SK-N-MC (cell line): ENCODE data around the gene GPR39.

Source experiments
- DNase-seq: peaks from one replicate; pipeline ENCODE4 v3.0.0-alpha.2; 2011; ENCODE audit warnings: low read depth, low spot score
- H3K27ac ChIP-seq: fragments of 200-600 bp; sonication (generic); 2 replicates; pipeline ENCODE4 v1.5.1; 2016; ENCODE audit warnings: mixed run types
- H3K36me3 ChIP-seq: fragments of 200-600 bp; sonication (generic); 2 replicates; pipeline ENCODE4 v1.6.1; 2017; ENCODE audit warnings: antibody characterized with exemption, low read length, mixed read lengths; ENCODE audit not compliant: insufficient read depth
- H3K4me3 ChIP-seq: fragments of 200-600 bp; sonication (generic); 2 replicates; pipeline ENCODE4 v1.5.1; 2016
- H3K9ac ChIP-seq: fragments of 200-600 bp; sonication (generic); 2 replicates; pipeline ENCODE4 v1.8.0; 2017; ENCODE audit warnings: mixed run types, mixed read lengths; ENCODE audit not compliant: insufficient read length
- H3K9me3 ChIP-seq: fragments of 200-600 bp; sonication (generic); 2 replicates; pipeline ENCODE4 v1.6.1; 2017; ENCODE audit warnings: low read depth, mild to moderate bottlenecking, antibody characterized with exemption, low read length, moderate library complexity, mixed read lengths
- EZH2 ChIP-seq: fragments of 200-600 bp; sonication (generic); IDR thresholded peaks from one replicate; pipeline ENCODE4 v1.6.1; 2017; ENCODE audit warnings: antibody characterized with exemption
- FOXP2 ChIP-seq: optimal IDR thresholded peaks from 2 replicates; pipeline ENCODE3; 2011; ENCODE audit warnings: mild to moderate bottlenecking, moderate library complexity; ENCODE audit not compliant: insufficient read depth; ENCODE audit errors: extremely low read length, control extremely low read depth
- POLR2AphosphoS5 ChIP-seq: IDR thresholded peaks from 2 replicates; pipeline ENCODE4 v1.6.1; 2012; ENCODE audit warnings: mild to moderate bottlenecking, low read depth, low read length, borderline replicate concordance

The GPR39 gene

DNA sequence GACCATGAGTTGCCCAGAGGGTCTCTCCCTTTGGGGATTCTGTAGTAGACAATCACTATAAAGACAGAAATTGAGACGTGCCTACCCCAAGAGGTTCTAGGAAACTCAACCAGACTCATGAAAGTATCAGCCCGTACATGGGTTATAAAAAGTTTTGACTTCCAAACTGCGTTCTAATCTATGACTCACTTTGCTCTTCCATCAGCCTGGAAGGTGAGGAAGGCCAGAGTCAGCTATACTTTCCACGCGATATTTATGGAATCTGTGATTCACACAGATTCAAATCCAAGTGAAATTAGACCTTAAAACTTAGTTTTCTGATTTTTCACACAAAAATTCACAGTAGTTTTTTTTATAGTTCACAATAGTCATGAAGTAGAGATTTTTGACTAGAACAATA is 261.1 kb downstream of the GPR39 start:
- no peak for DNase-seq
- Histone ChIP-seq H3K9ac (no peak overlapping the region), H3K9me3 (no peaks in the 10 kb centered on the region), H3K27ac (peak overlapping the region; percentile 51; the same call in 1 of the 2 replicates), H3K4me3 (no peak overlapping the region), H3K36me3 (no peaks in the 10 kb centered on the region)
- TF ChIP-seq EZH2 = no peak

DNA sequence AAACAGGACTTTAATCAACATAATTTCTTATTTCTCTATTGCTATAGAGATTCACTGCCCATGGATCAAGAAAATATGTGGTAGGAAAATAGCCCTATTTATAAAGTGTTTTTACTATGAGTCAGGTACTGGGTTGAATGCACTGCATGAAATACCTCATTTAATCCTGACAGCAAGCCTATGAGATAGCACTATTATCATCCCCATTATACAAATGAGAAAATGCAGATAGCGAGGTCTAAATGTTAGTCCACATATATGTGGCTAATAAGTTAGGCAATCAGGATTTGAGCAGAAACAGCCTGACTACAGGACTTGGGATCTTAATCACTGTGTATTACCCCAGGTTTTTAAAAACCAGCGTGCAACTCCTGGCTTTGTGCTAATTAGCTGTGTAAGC is 261.9 kb downstream of the GPR39 start:
- Histone ChIP-seq H3K36me3 (no peaks in the 10 kb centered on the region), H3K9ac (no peak overlapping the region), H3K9me3 (no peaks in the 10 kb centered on the region), H3K27ac (no peak overlapping the region), H3K4me3 (no peak overlapping the region)
- TF ChIP-seq POLR2AphosphoS5 (no peak), FOXP2 (no peak), EZH2 (no peak)
- no peak for DNase-seq

DNA sequence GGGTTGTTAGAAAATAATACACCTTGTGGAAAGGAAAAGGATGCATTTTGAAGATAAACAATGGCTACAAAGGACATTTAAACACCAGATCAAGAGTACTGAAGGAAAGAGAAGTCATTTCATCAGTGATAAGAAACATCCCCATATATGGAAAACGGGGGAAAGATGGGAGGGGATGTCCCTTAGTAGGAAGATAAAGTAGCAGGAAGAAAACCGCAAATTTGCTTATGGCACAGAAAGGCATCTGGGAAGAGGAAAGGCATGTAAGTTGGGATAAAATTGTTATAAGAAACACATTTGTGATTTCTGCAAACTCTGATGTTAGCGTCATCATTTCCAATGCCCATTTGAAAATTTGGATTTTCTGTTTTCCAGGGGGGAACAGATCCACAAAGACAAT is 263.9 kb downstream of the GPR39 start:
- no peak overlapping the region for H3K9ac ChIP-seq
- no peak overlapping the region for H3K4me3 ChIP-seq
- no peak for DNase-seq

DNA sequence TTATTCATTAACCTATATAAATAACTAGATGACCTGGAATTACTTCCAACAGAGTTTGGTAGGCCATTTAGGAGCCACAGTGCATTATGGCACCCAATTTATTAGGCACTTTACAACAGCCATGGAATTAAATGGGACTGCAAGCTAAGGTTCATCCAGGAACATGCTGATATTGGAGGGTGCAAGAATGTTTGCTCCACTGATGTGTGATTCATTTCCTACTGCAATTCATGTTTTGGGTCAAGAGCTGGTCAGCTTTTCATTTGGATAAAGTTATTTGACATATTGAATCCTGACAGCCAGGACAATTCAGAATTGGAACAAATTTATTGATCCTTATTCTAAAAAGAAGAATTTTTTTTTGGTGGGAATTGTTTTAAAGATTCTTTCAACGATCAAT is 265.2 kb downstream of the GPR39 start:
- Histone ChIP-seq H3K9me3 (no peaks in the 10 kb centered on the region), H3K36me3 (no peaks in the 10 kb centered on the region), H3K9ac (no peak overlapping the region), H3K4me3 (no peak overlapping the region), H3K27ac (no peak overlapping the region)
- TF ChIP-seq EZH2 = no peak
- TF ChIP-seq FOXP2 = no peak
- TF ChIP-seq POLR2AphosphoS5 = no peak
- no peak for DNase-seq

More for the DNA sequence above, 263.9 kb downstream of the GPR39 start:
- H3K27ac ChIP-seq = peak overlapping the region; percentile 7; the same call in 1 of the 2 replicates
- TF ChIP-seq POLR2AphosphoS5 = no peak
- TF ChIP-seq FOXP2 = no peak
- TF ChIP-seq EZH2 = no peak
- no peaks in the 10 kb centered on the region for H3K9me3 ChIP-seq
- no peaks in the 10 kb centered on the region for H3K36me3 ChIP-seq

DNA sequence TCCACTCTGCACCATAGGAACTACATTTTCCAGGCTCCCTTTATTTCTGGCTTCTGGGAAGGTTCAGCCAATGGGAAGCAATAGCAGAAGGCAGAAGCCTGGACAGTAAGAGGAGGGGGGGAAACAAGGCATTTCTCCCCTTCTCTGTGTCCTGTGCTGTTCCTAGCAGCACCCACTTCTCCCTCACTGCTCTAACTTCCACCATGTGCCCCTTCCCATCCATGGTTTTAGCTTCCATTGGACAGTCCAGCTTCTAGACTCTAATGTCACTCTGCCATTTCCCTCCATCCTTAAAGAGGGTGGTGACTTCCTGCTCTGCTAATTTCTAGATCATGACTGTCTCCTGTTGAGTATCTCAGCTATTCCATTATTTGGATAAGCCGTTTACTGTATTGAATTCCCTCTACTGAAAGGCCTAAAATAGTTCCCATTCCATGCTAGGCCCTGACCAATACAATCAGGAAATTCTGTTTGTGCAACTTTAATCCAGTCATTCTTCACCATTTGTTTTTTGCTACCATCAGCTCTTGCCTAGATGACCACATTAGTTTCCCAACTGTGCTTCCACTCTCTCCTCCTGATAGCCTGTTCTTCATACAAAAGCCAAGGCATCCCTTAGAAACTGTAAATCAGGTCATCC is 274.2 kb downstream of the GPR39 start:
- H3K27ac ChIP-seq = no peak overlapping the region
- no peaks in the 10 kb centered on the region for H3K36me3 ChIP-seq
- no peak for TF ChIP-seq POLR2AphosphoS5
- no peak for TF ChIP-seq FOXP2
- no peak for TF ChIP-seq EZH2
- no peak overlapping the region for H3K9ac ChIP-seq
- DNase-seq = no peak
- no peaks in the 10 kb centered on the region for H3K9me3 ChIP-seq
- no peak overlapping the region for H3K4me3 ChIP-seq

DNA sequence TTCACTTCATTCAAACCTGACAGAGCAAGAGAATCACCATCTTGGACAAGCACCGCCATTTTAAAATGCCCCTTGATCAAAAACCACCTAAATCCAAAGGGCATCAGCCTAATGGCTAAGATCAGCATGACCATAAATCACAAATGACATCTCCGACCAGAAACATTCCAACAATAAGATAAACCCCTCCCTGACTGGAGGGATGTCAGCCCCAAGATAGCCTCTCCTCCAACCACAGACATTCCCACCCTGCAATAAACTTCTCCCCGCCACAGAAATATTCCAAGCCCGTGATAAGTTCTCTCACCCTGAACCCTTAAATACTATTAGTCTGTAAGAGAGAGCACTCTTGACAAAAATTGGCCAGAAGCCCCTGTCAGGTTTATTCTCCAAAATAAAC is 275.0 kb downstream of the GPR39 start:
- DNase-seq = no peak
- Histone ChIP-seq H3K27ac (no peak overlapping the region), H3K9me3 (no peaks in the 10 kb centered on the region), H3K36me3 (no peaks in the 10 kb centered on the region), H3K4me3 (no peak overlapping the region), H3K9ac (no peak overlapping the region)
- no peak for TF ChIP-seq FOXP2
- no peak for TF ChIP-seq EZH2
- no peak for TF ChIP-seq POLR2AphosphoS5

DNA sequence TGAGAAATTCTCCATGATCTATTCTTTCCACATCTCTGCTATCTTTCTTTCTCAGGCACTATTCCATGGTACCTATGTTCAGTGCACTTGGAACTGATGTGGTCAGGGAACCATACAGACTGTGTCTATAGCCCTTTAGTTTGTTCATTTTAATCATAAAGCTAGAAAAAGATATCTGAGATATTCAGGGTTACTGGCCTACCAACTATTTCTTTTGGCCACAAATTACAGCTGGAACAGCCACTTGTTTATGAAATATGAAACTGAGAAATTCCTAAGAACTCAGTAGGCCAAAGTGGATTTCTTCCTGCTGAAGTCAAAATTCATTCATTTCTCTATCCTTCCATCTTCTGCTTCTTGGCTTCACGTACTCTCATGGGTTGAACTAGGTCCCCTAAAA is 276.2 kb downstream of the GPR39 start:
- Histone ChIP-seq H3K9me3 (no peaks in the 10 kb centered on the region), H3K9ac (no peak overlapping the region), H3K36me3 (no peaks in the 10 kb centered on the region), H3K27ac (no peak overlapping the region), H3K4me3 (no peak overlapping the region)
- no peak for DNase-seq
- TF ChIP-seq EZH2 = no peak
- no peak for TF ChIP-seq POLR2AphosphoS5
- no peak for TF ChIP-seq FOXP2
